RWPE1 (cell line): ENCODE measurements around the gene GRIA4.

Experiments used
- CTCF ChIA-PET: fragments of 350-600 bp; sonication (Branson Sonifier 250); formaldehyde crosslinking; extraction: SDS; loops from one replicate; lab custom pipeline; 2021; lab: Yijun Ruan, JAX
- POLR2A ChIA-PET: fragments of 400-600 bp; formaldehyde crosslinking; extraction: SDS; loops from one replicate; lab custom pipeline; 2020; ENCODE audit warnings: antibody characterized with exemption; ENCODE audit not compliant: low non-redundant PET; lab: Yijun Ruan, JAX
- DNase-seq: peaks from one replicate; pipeline ENCODE4 v3.0.0; 2012; ENCODE audit warnings: low spot score
- H3K27ac ChIP-seq: fragments of 450-650 bp; 2 replicates; pipeline ENCODE4 v1.5.1; 2017
- TF ChIP-seq, protein P1 (sequence below): fragments of 450-650 bp; conservative IDR thresholded peaks from 2 replicates; pipeline ENCODE4 v1.5.1; 2017; ENCODE audit warnings: low read depth, mild to moderate bottlenecking

GRIA4 gene

DNA sequence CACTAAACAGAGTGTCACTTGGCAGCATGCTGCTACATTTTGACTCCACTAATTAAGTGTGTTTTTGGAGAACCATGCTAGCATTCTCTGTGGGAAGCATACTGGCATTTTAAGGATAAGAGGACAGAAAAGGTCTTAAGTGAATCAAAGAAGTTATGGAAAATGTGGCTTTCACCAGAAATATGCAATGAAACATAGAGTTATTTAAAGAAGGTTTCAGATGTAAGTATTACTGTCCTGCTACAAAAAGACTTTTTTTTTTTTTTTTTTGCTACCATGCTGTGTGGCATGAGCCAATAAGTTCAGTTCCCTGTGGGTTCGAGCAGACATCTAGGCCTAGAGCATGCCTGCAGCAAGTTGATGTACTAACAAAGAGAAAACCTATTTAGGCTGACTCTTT is 224.6 kb downstream of the GRIA4 start:
- no peak for DNase-seq
- ChIA-PET CTCF (interaction anchor here (0.7 kb wide), 1 partner anchor 29 kb away, joined by 3 read pairs; no protein-coding TSS in a partner anchor), POLR2A (no interaction called here)
- TF ChIP-seq, protein P1, sequence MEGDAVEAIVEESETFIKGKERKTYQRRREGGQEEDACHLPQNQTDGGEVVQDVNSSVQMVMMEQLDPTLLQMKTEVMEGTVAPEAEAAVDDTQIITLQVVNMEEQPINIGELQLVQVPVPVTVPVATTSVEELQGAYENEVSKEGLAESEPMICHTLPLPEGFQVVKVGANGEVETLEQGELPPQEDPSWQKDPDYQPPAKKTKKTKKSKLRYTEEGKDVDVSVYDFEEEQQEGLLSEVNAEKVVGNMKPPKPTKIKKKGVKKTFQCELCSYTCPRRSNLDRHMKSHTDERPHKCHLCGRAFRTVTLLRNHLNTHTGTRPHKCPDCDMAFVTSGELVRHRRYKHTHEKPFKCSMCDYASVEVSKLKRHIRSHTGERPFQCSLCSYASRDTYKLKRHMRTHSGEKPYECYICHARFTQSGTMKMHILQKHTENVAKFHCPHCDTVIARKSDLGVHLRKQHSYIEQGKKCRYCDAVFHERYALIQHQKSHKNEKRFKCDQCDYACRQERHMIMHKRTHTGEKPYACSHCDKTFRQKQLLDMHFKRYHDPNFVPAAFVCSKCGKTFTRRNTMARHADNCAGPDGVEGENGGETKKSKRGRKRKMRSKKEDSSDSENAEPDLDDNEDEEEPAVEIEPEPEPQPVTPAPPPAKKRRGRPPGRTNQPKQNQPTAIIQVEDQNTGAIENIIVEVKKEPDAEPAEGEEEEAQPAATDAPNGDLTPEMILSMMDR: no peak
- no peak overlapping the region for H3K27ac ChIP-seq

DNA sequence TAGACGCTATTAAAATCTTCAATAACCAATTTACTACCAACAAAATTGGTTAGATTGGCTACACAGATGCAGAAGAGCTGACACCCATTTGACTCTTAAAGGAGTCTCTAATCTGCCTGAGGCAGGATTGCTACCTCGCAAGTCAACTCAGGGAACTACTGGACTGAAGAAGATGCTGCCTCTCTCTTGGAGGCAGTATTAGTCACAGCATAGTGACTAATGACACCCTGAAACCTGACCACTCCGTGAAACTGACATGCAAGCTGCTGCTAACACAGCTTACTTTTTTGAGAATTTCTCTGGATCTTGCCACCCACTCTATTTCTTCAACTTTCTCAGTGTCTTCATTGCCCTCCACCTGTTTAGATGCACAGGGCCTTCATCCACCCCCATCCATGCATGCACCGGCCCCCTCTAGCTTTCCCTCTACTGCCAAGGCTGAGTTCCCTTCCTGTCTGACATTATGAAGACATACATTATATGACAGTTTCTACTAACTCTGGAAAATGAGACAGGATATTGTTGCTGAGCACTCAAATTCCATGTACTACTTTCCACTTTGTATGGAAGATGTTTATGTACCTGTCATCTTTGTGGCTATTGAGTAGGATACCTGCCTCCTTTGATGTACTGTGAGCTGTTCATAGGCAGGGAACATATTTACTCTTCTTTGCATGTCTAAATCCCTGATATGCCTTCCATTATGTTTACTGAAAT is 229.0 kb downstream of the GRIA4 start:
- peak; percentile 18 for DNase-seq
- TF ChIP-seq, protein P1: no peak
- ChIA-PET CTCF (interaction anchor here (0.9 kb wide), 1 partner anchor 14 kb away, joined by 4 read pairs; no protein-coding TSS in a partner anchor), POLR2A (no interaction called here)
- no peak overlapping the region for H3K27ac ChIP-seq

DNA sequence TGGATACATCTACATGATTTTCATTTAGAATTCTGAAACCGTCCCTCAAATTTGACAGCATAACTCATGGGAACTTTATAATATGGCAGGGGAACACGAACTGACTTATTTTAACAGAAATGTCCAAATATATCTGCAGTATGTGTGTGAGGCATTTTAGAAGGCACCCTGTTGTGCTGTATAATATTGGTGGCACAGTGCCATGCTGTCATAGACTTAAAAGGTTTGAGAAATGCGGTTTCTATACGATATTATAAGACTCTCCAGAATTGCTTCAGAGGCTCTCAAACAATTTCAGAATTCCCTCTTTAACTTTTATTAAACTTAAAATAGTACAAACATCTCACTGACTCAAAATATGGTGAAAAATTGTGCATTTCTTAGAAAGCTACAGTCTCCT is 230.5 kb downstream of the GRIA4 start:
- TF ChIP-seq, protein P1: no peak
- ChIA-PET POLR2A (no interaction called here), CTCF (interaction anchor here (0.5 kb wide), 1 partner anchor 977 kb away, joined by 4 read pairs; no protein-coding TSS in a partner anchor)
- DNase-seq: no peak
- no peak overlapping the region for H3K27ac ChIP-seq

DNA sequence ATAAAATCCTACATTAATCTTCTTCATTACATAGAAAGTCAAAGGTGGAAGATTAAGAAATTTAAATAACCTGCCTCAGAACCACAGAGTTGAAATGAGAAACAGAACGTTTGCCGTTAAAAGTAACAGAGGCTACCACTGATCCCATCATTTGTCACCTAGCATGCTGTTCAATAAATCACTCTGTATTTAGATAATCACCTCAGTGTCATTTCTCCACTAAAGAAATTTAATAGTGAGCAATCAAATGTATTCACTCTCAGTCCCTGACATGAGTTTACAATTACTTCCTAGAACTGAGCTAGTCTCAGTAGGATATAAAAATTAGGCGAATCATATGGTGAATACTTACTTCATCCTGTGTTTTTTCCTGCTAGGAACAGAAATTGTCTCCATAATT is 242.5 kb downstream of the GRIA4 start:
- TF ChIP-seq, protein P1: no peak
- H3K27ac ChIP-seq: no peak overlapping the region
- ChIA-PET POLR2A (no interaction called here), CTCF (interaction anchor here (0.7 to 1.1 kb wide), 3 partner anchors 10 to 1696 kb away, joined by 3 to 4 read pairs (median 3); no protein-coding TSS in a partner anchor)
- no peak for DNase-seq

DNA sequence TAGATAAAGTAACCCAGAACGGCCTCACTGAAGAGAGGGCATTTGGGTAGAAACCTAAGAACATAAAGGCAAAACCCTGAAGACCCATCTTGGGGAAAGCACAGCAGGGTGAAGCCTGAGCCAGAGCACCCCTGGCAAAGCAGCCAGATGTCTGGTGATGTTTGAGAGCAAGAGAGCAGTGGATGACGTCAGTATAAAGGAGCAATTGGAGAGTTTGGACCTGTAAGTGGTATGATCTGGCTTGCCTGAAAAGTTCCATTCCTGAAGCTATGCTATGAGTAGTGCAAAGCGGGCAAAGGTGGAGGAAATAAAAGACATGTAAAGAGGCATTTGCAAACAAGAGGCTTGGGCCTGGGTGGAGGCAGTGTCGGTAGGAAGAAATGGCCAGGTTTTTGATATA is 244.4 kb downstream of the GRIA4 start:
- DNase-seq: no peak
- ChIA-PET POLR2A (no interaction called here), CTCF (no interaction called here)
- H3K27ac ChIP-seq: no peak overlapping the region
- TF ChIP-seq, protein P1: no peak

DNA sequence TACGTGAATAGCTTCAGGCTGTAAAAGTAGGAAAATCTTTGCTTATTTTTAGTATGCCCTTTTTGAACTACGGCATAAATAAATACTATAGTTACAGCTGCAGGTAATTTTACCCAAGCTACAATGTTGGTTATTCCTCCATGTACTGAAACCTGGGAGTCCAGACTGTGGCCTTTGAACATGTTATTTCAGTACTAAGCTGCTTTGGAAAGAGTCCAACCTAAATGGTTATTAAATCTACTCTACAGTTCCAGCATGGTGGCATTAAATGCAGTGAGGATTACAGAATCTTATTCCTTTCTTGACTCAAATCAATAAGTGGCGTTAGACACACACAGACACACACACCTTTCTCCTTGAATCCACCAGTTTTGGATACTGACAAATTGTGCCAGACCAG is 247.1 kb downstream of the GRIA4 start:
- POLR2A ChIA-PET: no interaction called here
- CTCF ChIA-PET: no interaction called here
- no peak overlapping the region for H3K27ac ChIP-seq
- TF ChIP-seq, protein P1: no peak
- no peak for DNase-seq
